Epidermal melanocyte (primary cell): ENCODE data around the gene ANKS1A.
"Not testable (repeated sequence)": the region's sequence is repeated elsewhere in the genome, so short reads cannot be mapped to it uniquely, and the experiment has no call there.

ENCODE experiments used
- DNase-seq: peaks from one replicate; pipeline ENCODE4 v3.0.0; 2011; ENCODE audit warnings: low spot score; ENCODE audit not compliant: insufficient read length

Gene ANKS1A

GRCh38 chr6:34888874-34889555, at the start of gene ANKS1A:
ANKS1A (plus strand) TSS chr6:34889255; CDS start chr6:34889403, 148 bp downstream.
- no peak for DNase-seq

DNA sequence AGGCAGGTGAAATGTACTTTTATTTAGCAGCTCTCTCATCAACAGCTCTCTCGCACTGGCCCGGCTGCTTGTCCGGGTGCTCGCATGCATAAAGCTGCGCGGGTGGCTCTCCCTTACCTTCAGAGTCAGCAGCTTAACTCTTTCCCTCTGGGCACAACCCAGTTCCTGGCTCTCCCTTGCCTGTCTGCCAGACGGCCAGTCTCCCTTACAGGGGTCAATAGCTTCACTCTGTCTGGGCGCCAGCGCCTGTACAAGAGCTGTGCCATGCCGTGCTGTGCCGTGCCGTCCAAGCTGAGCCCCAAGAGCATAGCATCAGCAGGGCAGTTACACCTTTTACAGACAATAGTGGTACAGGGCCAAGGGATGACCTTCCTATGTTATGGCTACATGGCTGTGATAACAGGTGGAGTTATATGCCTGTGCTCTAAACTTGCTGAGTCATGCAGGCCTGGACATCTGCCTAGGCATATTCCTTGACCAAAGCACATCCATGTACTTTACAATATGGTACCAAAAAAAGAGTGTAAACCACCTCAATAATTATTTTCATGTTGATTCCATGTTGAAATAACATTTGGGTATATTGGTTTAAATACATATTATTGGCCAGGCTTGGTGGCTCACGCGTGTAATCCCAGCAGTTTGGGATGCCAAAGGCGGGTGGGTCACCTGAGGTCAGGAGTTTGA, 49.2 kb upstream of the ANKS1A start:
- no peak for DNase-seq

DNA sequence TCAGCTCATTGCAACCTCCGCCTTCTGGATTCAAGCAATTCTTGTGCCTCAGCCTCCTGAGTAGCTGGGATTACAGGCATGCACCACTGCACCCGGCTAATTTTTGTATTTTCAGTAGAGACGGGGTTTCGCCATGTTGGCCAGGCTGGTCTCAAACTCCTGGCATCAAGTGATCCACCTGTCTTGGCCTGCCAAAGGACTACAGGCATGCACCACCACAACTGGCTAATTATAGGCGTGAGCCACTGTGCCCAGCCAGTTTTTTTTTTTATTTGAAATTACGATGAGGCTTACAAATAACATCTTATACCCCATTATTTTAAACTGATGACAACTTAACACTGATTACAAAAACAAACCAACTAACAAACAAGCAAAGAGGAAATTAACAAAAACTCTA, 40.0 kb upstream of the ANKS1A start:
- not testable (repeated sequence) for DNase-seq

DNA sequence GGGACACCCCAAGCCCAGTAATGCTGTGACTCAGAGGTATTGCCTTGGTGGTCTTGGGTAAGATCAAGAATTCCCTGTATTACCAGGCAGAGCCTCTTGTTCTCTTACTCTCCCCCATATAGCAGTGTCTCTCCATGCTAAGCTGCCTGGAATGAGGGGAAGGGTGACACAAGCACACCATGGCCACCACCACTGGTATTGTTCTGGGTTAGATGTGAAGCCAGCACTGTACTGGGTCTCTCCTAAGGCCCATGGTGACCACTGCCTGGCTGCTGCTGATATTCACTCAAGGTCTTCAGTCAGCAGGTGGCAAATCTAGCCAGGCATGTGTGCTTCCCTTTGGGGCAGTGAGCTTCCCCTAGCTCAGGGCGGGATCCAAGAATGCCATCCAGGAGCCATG, 37.7 kb upstream of the ANKS1A start:
- no peak for DNase-seq

DNA sequence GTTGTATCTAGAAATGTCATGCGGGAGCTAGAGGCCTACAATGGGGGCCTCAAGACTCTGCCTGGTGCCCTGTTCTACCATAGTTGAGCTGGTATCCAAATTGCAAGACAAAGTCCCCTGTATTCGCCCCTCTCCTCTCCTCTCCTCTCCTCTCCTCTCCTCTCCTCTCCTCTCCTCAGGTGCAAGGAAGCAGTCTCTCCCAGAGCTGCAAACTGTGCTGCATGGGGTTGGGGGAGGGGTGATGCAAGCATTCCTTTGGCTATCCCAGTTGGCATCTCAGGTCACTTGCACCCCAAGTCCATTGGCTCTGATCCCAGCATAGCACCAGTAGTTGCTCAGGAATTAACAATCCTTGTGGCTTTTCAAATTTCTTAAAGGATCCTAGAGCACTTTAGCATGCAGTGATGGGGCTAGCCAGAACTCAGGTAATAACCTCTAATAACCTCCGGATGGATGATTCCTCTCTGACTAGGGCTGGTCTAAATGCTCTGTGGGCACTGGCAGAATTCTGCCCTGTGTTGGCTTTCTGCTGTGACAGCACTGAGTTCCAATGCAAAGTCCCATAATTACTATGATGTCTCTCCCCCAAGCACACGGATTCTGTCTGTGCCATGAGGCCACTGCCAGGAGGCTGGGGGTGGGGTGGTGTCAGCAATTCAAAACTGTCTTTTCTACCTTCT, 36.5 kb upstream of the ANKS1A start:
- no peak for DNase-seq

- no peak for DNase-seq
Measured at GRCh38 chr6:34855463-34855862, 33.6 kb upstream of the ANKS1A start.

DNA sequence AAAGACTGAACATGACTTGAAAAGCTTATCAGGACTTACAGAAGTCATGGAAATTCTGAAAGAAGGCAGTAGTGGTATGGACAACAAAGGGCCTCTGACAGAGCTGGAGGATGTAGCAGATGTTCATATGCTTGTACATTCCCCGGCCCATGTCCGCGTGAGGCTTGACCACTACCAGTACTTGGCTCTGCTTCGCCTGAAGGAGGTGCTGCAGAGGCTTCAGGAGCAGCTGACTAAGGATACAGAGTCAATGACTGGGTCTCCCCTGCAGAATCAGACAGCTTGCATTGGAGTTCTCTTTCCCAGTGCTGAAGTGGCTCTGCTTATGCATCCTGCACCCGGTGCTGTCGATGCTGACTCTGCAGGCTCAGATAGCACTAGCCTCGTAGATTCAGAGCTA, 30.4 kb upstream of the ANKS1A start:
- no peak for DNase-seq

DNA sequence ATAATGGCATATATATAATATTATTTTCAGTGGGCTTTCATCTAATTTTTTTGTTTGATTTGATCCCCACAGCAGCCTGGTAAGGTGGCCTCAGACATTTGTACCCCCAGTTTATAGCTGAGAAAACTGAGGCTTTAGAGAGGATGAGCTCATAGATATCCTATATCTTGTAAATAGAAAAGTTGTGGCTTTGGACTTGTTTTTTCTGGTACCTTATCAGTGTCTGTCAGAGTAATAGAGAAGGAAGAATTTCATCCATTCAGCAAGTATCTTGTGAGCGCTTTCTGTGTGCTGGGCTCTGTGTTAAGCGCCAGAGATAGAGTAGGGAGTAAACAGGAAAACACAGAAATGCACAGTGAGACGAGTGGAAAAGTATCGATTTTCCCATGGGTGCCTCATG, 29.1 kb upstream of the ANKS1A start:
- no peak for DNase-seq

- DNase-seq = no peak
Measured at GRCh38 chr6:34860776-34861175, 28.3 kb upstream of the ANKS1A start.

DNA sequence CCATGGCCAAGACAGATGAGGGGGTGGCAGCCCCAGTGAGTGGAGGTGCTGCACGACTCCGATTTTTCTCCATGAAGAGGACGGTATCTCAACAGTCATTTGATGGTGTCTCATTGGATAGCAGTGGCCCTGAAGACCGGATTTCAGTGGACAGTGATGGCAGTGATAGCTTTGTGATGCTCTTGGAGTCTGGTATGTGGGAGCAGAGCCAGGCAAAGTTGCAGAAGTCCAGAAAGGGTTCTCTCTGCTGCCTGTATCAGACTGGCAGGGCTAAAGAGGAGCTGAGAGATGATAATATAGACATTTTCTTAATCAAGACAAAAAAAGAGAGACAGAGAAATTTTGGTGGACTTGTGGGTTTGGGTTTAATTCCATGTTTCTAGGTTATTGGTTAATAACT, 25.0 kb upstream of the ANKS1A start:
- no peak for DNase-seq

- no peak for DNase-seq
Measured at GRCh38 chr6:34865107-34865506, 23.9 kb upstream of the ANKS1A start.

DNA sequence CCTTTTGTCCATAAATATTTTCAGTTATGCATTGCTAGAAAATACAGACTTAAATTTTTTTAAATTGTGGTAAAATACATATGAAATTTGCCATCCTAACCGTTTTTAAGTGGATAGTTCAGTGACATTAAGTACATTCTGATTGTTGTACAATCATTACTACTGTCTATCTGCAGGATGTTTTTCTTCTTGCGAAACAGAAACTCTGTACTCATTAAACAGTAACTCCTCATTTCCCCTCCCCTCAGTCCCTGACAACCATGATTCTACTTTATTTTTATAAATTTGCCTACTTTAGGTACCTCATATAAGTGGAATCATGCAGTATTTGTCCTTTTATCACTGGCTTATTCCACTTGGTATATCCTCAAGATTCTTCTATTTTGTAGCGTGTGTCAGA, 22.5 kb upstream of the ANKS1A start:
- no peak for DNase-seq

GRCh38 chr6:34867484-34867883, 21.6 kb upstream of the ANKS1A start:
- no peak for DNase-seq

GRCh38 chr6:34871853-34872252, 17.2 kb upstream of the ANKS1A start:
- DNase-seq = no peak

- DNase-seq = no peak
Measured at GRCh38 chr6:34872332-34872731, 16.7 kb upstream of the ANKS1A start.

GRCh38 chr6:34875292-34876213, 13.5 kb upstream of the ANKS1A start:
- DNase-seq = no peak

DNA sequence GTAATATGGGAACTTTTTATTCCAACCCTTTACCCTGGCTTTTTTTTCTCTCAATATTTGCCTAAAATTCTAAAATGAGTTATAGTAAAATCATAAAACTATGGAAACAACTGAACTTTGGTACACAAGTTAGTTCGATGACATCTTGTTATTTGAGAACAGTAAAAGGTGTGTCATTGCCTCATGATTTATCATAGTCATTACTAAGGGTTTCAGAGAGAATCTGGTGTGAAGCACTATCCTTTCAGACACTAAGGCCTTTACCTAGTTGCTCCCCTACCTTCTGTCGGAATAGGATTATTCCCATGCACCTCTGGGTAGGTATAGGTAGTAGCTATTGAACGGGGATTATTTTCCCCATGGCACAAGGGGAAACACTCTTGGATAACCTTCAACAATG, 12.6 kb upstream of the ANKS1A start:
- no peak for DNase-seq

DNA sequence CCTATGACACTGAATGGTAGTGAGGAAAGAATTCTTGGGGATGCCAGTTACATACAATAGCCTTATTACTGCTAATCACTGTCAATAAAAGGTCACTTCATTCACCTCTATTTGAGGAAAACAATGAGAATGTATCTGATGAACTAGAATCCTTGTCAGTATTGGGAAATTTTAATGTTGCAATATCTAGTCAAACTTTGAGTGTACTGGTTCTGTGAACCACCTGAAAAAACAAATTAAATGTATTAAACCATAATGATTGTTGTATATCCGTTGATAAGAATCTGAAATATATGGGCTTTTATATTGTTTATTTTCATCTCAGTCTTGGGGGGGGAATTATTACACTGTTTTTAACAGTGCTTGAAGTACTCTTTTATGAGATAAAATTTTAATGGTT, 11.8 kb upstream of the ANKS1A start:
- DNase-seq = no peak

GRCh38 chr6:34877869-34878485, 11.1 kb upstream of the ANKS1A start:
- DNase-seq = no peak

- DNase-seq = not testable (repeated sequence)
Measured at GRCh38 chr6:34884073-34884472, 5.0 kb upstream of the ANKS1A start.

GRCh38 chr6:34884996-34885395, 4.1 kb upstream of the ANKS1A start:
- DNase-seq = no peak
